Tibial nerve (tissue), 4 donors: ENCODE data around the gene SLC6A17. TPM values are rescaled to one million over a fixed set of nuclear protein-coding genes. Genes with fewer than 3 reads are reported as not detected.

Source experiments
- DNase-seq, 2 donors: peaks; one replicate each; pipeline ENCODE4 v3.0.0-alpha.2; 2019; ENCODE audit warnings: low spot score in 2 of 2
- H3K27ac ChIP-seq, 4 donors: fragments of 200-600 bp; sonication (generic) in 3 of 4; one replicate each; pipeline ENCODE4 v1.5.1; 2017 to 2019; ENCODE audit warnings: mild to moderate bottlenecking in 1 of 4
- H3K27me3 ChIP-seq, 2 donors: fragments of 200-600 bp; sonication (generic) in 1 of 2; one replicate each; pipeline versions ENCODE4 v1.5.1 to v1.6.0; 2017 to 2019
- H3K36me3 ChIP-seq, 3 donors: fragments of 200-600 bp; sonication (generic); one replicate each; pipeline ENCODE4 v1.5.1; 2018 to 2019
- H3K4me1 ChIP-seq, 4 donors: fragments of 200-600 bp; sonication (generic) in 3 of 4; one replicate each; pipeline ENCODE4 v1.5.1; 2017 to 2019
- H3K4me3 ChIP-seq, 4 donors: fragments of 200-600 bp; sonication (generic) in 3 of 4; one replicate each; pipeline ENCODE4 v1.5.1; 2017 to 2019; ENCODE audit warnings: mild to moderate bottlenecking in 1 of 4, moderate library complexity in 1 of 4
- H3K9me3 ChIP-seq, 4 donors: fragments of 200-600 bp; sonication (generic) in 3 of 4; one replicate each; pipeline ENCODE4 v1.5.1; 2017 to 2019
- EP300 ChIP-seq, 2 donors: sonication (generic); formaldehyde crosslinking; IDR thresholded peaks; one replicate each; pipeline ENCODE4 v1.6.1; 2017; ENCODE audit warnings: antibody characterized with exemption in 2 of 2, mild to moderate bottlenecking in 1 of 2
- POLR2A ChIP-seq, 2 donors: fragments of 450-650 bp; IDR thresholded peaks; one replicate each; pipeline ENCODE4 v1.6.1; 2017; ENCODE audit warnings: antibody characterized with exemption in 2 of 2, mild to moderate bottlenecking in 2 of 2, moderate library complexity in 2 of 2
- whole genome bisulfite sequencing, 2 donors: methylation state at CpG; one replicate each; pipeline ENCODE4 v1.1.5; 2018; 5-methylcytosine and 5-hydroxymethylcytosine counted together
- total RNA-seq, 4 donors: library from RNA; depleted of rRNA; stranded (reverse); fragments of >200 nt; gene quantifications; one replicate each; pipeline ENCODE4 v1.1.0, GENCODE V29; 2016
- TF ChIP-seq, protein P1 (sequence below), 5 experiments: fragments of 200-600 bp in 3 of 5; fragments of 450-650 bp in 2 of 5; sonication (generic) in 3 of 5; IDR thresholded peaks; one replicate each; pipeline ENCODE4 v1.5.1; 2016 to 2019; ENCODE audit warnings: antibody characterized with exemption in 5 of 5, mild to moderate bottlenecking in 3 of 5, moderate library complexity in 2 of 5

Gene SLC6A17
- under 1 TPM in 2 of 4 donors, not detected in 2; under 0.01 to 0.22 TPM for total RNA-seq

DNA sequence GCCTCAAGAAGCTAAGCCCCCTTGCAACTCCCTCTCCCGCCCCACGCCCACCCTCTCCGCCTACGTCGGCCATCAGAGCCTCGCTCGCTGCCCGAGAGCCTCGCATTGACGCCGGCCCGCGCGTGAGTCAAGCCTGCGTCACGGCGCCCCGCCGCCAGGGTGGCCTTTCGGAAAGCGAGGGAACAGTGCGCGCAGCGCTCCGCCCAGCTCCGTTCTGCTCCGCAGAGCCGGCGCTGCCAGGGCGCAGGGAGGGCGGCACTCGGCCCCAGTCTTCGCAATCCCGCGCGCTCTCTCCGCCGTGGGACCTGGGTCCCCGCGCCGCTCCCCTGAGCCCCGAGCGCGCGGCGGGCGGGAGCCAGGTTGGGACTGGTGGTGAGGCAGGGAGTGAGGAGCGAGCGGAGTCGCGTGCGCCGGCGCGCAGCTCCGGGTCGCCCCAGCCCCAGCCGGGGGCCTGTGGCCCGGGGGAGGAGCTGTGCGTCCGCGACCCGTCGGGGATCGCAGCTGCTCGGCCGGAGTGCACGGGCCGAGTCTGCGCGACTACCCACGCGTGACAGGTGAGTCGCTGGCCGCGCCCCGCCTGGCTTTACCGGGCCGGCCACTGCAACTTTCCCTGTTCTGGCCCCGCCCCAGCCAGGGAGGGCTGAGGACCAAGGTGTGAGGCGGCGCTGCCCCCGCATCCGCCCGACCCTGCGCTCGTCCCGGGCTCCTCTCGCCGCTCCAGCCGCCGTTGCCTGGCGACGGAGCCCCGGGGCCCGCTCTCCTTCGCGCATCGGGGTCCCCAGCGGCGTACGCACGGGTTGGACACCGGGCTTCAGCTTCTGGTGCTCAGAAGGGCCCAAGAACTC, at the start of gene SLC6A17:
SLC6A17 (plus strand) TSS at position 165 of the 845 bp plus-strand sequence. CDS start 16,436 bp downstream, outside the sequence.
- Histone ChIP-seq H3K36me3 (no peaks in the 10 kb centered on the region), H3K4me3 (peak within 1 kb of the TSS in 1 of 4 donors; percentile 3), H3K9me3 (no peaks in the 10 kb centered on the region), H3K27me3 (peaks cover 0 to 67% of the 10 kb centered on the region in 2 donors), H3K27ac (no peak within 1 kb of the TSS), H3K4me1 (peaks cover 0 to 16% (median 4%) of the 10 kb centered on the region in 4 donors)
- 1 to 3% methylated on average over 19 to 46 of the region's 104 CpGs for WGBS, 2 donors
- no peak for DNase-seq
- TF ChIP-seq, protein P1, sequence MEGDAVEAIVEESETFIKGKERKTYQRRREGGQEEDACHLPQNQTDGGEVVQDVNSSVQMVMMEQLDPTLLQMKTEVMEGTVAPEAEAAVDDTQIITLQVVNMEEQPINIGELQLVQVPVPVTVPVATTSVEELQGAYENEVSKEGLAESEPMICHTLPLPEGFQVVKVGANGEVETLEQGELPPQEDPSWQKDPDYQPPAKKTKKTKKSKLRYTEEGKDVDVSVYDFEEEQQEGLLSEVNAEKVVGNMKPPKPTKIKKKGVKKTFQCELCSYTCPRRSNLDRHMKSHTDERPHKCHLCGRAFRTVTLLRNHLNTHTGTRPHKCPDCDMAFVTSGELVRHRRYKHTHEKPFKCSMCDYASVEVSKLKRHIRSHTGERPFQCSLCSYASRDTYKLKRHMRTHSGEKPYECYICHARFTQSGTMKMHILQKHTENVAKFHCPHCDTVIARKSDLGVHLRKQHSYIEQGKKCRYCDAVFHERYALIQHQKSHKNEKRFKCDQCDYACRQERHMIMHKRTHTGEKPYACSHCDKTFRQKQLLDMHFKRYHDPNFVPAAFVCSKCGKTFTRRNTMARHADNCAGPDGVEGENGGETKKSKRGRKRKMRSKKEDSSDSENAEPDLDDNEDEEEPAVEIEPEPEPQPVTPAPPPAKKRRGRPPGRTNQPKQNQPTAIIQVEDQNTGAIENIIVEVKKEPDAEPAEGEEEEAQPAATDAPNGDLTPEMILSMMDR (IDR thresholded peaks at IDR 0.05): no peak
- no peak for TF ChIP-seq POLR2A (IDR thresholded peaks at IDR 0.05)
- no peak for TF ChIP-seq EP300 (IDR thresholded peaks at IDR 0.05)

DNA sequence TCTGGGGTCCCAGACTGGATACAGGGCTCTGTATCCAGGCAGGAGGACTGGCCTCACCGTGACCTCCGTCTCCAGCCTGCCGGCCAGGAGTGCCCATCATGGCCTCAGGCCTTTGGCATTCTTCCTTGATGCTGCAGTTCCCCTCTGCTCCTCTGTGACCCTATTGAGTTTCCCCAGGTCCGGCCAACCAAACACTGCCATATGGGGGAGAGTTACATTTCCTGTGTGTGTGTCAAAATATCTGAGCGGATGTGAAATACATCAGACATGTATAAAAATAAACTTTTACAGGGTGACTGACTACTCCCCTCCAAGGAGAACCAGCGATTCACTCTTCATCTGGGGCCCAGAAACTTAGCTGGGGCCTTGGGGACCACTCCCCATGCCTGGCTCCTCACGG, 48.2 kb upstream of the SLC6A17 start:
- no peaks in the 10 kb centered on the region for H3K27me3 ChIP-seq
- no peak for DNase-seq
- no peaks in the 10 kb centered on the region for H3K4me1 ChIP-seq
- H3K36me3 ChIP-seq: no peaks in the 10 kb centered on the region
- no peak overlapping the region for H3K4me3 ChIP-seq
- no peaks in the 10 kb centered on the region for H3K9me3 ChIP-seq
- H3K27ac ChIP-seq: no peak overlapping the region
- no peak for TF ChIP-seq EP300 (IDR thresholded peaks at IDR 0.05)
- TF ChIP-seq, protein P1 (IDR thresholded peaks at IDR 0.05): no peak
- TF ChIP-seq POLR2A (IDR thresholded peaks at IDR 0.05): no peak
- WGBS, 2 donors: 49% methylated on average over 4 to 7 of the region's 7 CpGs

- DNase-seq: peak; percentile 33 to 60
- no peak for TF ChIP-seq EP300 (IDR thresholded peaks at IDR 0.05)
- TF ChIP-seq, protein P1 (IDR thresholded peaks at IDR 0.05): peak; percentile 81 to 93 (median 88)
- 6 to 22% methylated on average over 2 to 6 of the region's 8 CpGs for WGBS, 2 donors
- H3K4me3 ChIP-seq: no peak overlapping the region
- H3K9me3 ChIP-seq: no peaks in the 10 kb centered on the region
- H3K4me1 ChIP-seq: no peaks in the 10 kb centered on the region
- H3K36me3 ChIP-seq: no peaks in the 10 kb centered on the region
- H3K27ac ChIP-seq: no peak overlapping the region
- no peaks in the 10 kb centered on the region for H3K27me3 ChIP-seq
Measured at GRCh38 chr1:110106013-110106941, 44.0 kb upstream of the SLC6A17 start.

DNA sequence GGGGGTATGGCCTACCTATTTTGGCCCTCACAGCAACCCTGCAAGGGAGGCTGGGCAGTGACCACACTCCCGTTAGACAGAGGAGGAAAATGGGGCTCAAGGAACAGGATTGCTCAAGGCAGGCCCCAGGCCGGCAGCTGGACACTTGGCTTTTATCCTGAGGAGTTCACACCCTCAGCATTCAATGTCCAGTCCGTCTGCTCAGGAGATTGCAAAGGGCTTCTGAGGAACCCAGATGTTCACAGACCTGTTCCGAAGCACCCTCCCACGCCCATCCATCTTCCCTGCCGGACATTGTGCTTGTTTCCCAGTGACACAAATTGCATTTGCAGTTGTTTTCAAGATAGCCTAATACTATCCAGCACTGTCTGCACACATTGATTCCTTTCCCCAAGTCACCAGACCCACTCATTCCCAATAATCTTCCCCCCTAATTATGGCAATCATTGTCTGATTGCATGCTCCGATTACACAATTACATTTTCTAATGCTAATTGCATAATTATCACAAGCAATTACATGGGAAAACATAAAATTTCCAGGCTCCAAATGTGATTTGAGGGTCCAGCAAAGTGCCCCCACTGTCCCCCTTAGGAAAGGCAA, 42.3 kb upstream of the SLC6A17 start:
- no peaks in the 10 kb centered on the region for H3K27me3 ChIP-seq
- H3K27ac ChIP-seq: no peak overlapping the region
- TF ChIP-seq EP300 (IDR thresholded peaks at IDR 0.05) (no peak), POLR2A (IDR thresholded peaks at IDR 0.05) (no peak)
- TF ChIP-seq, protein P1 (IDR thresholded peaks at IDR 0.05): no peak
- H3K36me3 ChIP-seq: no peaks in the 10 kb centered on the region
- DNase-seq: no peak
- WGBS, 2 donors: 61 to 66% methylated on average over 7 of the region's 7 CpGs
- H3K9me3 ChIP-seq: no peaks in the 10 kb centered on the region
- no peak overlapping the region for H3K4me3 ChIP-seq
- no peaks in the 10 kb centered on the region for H3K4me1 ChIP-seq
